Nephron (organoid): ENCODE results near the gene TMEM271.

Experiments used
- H3K27ac Mint-ChIP-seq, 3 experiments: 2 replicates each; pipeline ENCODE4 v1.8.0; 2020; ENCODE audit warnings: mixed read lengths in 3 of 3, mild to moderate bottlenecking in 2 of 3, moderate library complexity in 1 of 3
- H3K27me3 Mint-ChIP-seq: 2 replicates; pipeline ENCODE4 v1.8.0; 2021; ENCODE audit warnings: low read depth, mild to moderate bottlenecking, moderate library complexity, mixed read lengths
- H3K36me3 Mint-ChIP-seq: 2 replicates; pipeline ENCODE4 v1.8.0; 2020; ENCODE audit warnings: low read depth, mixed read lengths
- H3K4me1 Mint-ChIP-seq: 2 replicates; pipeline ENCODE4 v1.8.0; 2020; ENCODE audit warnings: mixed read lengths
- H3K4me3 Mint-ChIP-seq, 3 experiments: 2 replicates each; pipeline ENCODE4 v1.8.0; 2020; ENCODE audit warnings: mild to moderate bottlenecking in 3 of 3, mixed read lengths in 3 of 3, moderate library complexity in 2 of 3
- H3K9me3 Mint-ChIP-seq: 2 replicates; pipeline ENCODE4 v1.8.0; 2020; ENCODE audit warnings: mixed read lengths
- TF ChIP-seq, protein P1 (sequence below), 3 experiments: fragments of 200-600 bp; sonication (generic); IDR thresholded peaks; one replicate each; pipeline ENCODE4 v1.5.0; 2021; ENCODE audit warnings: antibody characterized with exemption in 3 of 3; ENCODE audit not compliant: unreplicated experiment in 3 of 3

The TMEM271 gene

GRCh38 chr4:622996-623913 is 47.2 kb upstream of the TMEM271 start:
- Mint-ChIP-seq H3K27me3 (peaks cover 13% of the 10 kb centered on the region), H3K4me3 (no peak overlapping the region), H3K9me3 (no peaks in the 10 kb centered on the region), H3K27ac (no peak overlapping the region), H3K4me1 (peaks cover 5% of the 10 kb centered on the region), H3K36me3 (no peaks in the 10 kb centered on the region)
- TF ChIP-seq, protein P1, sequence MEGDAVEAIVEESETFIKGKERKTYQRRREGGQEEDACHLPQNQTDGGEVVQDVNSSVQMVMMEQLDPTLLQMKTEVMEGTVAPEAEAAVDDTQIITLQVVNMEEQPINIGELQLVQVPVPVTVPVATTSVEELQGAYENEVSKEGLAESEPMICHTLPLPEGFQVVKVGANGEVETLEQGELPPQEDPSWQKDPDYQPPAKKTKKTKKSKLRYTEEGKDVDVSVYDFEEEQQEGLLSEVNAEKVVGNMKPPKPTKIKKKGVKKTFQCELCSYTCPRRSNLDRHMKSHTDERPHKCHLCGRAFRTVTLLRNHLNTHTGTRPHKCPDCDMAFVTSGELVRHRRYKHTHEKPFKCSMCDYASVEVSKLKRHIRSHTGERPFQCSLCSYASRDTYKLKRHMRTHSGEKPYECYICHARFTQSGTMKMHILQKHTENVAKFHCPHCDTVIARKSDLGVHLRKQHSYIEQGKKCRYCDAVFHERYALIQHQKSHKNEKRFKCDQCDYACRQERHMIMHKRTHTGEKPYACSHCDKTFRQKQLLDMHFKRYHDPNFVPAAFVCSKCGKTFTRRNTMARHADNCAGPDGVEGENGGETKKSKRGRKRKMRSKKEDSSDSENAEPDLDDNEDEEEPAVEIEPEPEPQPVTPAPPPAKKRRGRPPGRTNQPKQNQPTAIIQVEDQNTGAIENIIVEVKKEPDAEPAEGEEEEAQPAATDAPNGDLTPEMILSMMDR (IDR thresholded peaks at IDR 0.05; ENCODE audit: unreplicated experiment in 3 of 3) = no peak

- Mint-ChIP-seq H3K4me3 (no peak overlapping the region), H3K9me3 (no peaks in the 10 kb centered on the region), H3K4me1 (peaks cover 5% of the 10 kb centered on the region), H3K36me3 (no peaks in the 10 kb centered on the region), H3K27ac (no peak overlapping the region), H3K27me3 (peaks cover 21% of the 10 kb centered on the region)
- TF ChIP-seq, protein P1 (IDR thresholded peaks at IDR 0.05; ENCODE audit: unreplicated experiment in 3 of 3) = no peak
These were observed 46.2 kb upstream of the TMEM271 start for GRCh38 chr4:622071-622995.

- Mint-ChIP-seq H3K27me3 (peaks cover 21% of the 10 kb centered on the region), H3K36me3 (no peaks in the 10 kb centered on the region), H3K4me3 (no peak overlapping the region), H3K9me3 (no peaks in the 10 kb centered on the region), H3K27ac (no peak overlapping the region), H3K4me1 (peaks cover 5% of the 10 kb centered on the region)
- TF ChIP-seq, protein P1 (IDR thresholded peaks at IDR 0.05; ENCODE audit: unreplicated experiment in 3 of 3) = no peak
These were observed 45.4 kb upstream of the TMEM271 start for GRCh38 chr4:621296-622070.

- Mint-ChIP-seq H3K4me3 (no peak overlapping the region), H3K9me3 (no peaks in the 10 kb centered on the region)
- TF ChIP-seq, protein P1 (IDR thresholded peaks at IDR 0.05; ENCODE audit: unreplicated experiment in 3 of 3) = no peak
These were observed 44.8 kb upstream of the TMEM271 start for GRCh38 chr4:620851-621261.

DNA sequence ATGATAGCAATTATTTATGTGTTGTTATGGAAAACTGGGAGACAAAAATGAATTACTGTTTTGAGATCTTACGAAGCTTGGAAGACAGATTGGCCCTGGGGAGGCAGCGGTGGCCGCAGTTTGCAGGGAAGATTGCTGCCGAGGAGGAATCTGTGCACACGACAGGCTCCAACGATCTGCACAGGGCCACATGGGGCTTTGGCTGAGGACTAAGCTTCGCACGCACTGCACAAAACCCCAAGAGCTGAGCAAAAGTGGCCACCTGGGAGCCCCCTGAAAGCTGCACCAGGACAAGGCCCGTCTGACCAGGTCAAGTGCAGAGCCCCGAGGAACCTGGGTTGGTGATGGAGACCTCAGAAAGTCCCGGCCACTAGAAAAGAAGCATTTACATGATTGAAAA is 44.1 kb upstream of the TMEM271 start:
- H3K36me3 Mint-ChIP-seq = no peaks in the 10 kb centered on the region
- no peak overlapping the region for H3K27ac Mint-ChIP-seq
- H3K9me3 Mint-ChIP-seq = no peaks in the 10 kb centered on the region
- peaks cover 5% of the 10 kb centered on the region for H3K4me1 Mint-ChIP-seq
- H3K27me3 Mint-ChIP-seq = peaks cover 24% of the 10 kb centered on the region
- no peak overlapping the region for H3K4me3 Mint-ChIP-seq
- TF ChIP-seq, protein P1 (IDR thresholded peaks at IDR 0.05; ENCODE audit: unreplicated experiment in 3 of 3) = no peak

More at GRCh38 chr4:620851-621261, 44.8 kb upstream of the TMEM271 start:
- Mint-ChIP-seq H3K36me3 (no peaks in the 10 kb centered on the region), H3K4me1 (peaks cover 5% of the 10 kb centered on the region), H3K27ac (no peak overlapping the region), H3K27me3 (peaks cover 21% of the 10 kb centered on the region)
